Stimulated activated CD8-positive, alpha-beta memory T cell treated with anti-CD3 and anti-CD28 coated beads, Interleukin-4, amount 100 ng/mL, for 1 hour (primary cell): ENCODE measurements around the gene TRAPPC3L.
A peak's percentile ranks its signal among the peaks of the same experiment; 100 is the strongest.

Source experiments
- DNase-seq, 2 donors: peaks; one replicate each; pipeline ENCODE4 v3.0.0-alpha.2; 2020; ENCODE audit warnings: low read depth in 2 of 2, low spot score in 1 of 2

The TRAPPC3L gene

DNA sequence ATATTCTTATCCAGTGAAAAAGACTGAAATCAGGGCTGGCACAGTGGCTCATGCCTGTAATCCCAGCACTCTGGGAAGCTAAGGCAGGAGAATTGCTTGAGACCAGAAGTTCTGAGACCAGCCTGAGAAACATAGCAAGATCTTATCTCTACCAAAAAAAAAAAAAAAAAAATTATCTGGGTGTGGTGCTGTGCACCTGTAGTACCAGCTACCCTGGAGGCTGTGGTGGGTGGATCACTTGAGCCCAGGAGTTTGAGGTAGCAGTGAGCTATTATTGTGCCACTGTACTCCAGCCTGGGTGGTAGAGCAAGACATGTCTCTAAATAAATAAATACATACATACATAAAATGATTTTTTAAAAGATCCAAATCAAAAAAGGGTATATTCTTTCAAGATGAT, 78.0 kb downstream of the TRAPPC3L start:
- DNase-seq: no peak

DNA sequence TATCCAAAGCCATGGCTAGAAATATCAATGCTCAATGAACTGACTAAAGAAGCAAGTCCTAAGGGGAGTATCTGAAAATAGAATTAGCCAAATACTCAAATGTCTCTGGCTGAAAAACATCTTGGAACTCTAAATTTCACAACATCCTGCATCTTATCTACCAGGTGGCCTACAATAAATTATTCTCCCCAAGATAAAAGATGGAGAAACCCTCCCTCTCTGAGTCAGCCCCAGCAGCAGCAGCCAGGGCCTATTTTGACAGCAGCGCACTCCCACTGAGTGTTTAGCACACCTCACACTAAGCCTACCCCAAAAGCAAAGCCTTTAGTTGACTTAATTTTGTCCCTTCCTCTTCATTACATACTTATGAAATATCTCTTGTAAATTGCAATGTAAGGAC, 78.4 kb downstream of the TRAPPC3L start:
- no peak for DNase-seq

DNA sequence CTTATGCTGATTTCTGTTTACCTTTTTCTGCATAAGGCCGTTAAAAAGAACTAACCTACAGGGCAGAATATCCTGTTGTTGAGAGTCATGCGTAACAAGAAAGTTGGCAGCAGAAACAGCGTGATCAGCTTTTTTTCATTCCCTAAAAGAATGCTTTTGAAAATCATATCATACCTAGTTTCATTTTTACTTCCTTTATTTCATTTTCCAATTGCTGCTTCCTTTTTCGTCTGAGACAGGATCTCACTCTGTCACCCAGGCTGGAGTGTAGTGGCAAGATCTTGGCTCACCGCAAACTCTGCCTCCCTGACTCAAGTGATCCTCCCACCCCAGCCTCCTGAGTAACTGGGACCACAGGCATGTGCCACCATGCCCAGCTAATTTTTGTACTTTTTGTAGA, 80.2 kb downstream of the TRAPPC3L start:
- no peak for DNase-seq

DNA sequence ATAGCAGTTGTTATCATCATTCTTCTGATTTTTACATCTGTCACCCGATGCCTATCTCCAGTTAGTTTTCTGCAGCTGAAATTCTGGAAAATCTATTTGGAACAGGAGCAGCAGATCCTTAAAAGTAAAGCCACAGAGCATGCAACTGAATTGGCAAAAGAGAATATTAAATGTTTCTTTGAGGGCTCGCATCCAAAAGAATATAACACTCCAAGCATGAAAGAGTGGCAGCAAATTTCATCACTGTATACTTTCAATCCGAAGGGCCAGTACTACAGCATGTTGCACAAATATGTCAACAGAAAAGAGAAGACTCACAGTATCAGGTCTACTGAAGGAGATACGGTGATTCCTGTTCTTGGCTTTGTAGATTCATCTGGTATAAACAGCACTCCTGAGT, 82.2 kb downstream of the TRAPPC3L start:
- DNase-seq: no peak

DNA sequence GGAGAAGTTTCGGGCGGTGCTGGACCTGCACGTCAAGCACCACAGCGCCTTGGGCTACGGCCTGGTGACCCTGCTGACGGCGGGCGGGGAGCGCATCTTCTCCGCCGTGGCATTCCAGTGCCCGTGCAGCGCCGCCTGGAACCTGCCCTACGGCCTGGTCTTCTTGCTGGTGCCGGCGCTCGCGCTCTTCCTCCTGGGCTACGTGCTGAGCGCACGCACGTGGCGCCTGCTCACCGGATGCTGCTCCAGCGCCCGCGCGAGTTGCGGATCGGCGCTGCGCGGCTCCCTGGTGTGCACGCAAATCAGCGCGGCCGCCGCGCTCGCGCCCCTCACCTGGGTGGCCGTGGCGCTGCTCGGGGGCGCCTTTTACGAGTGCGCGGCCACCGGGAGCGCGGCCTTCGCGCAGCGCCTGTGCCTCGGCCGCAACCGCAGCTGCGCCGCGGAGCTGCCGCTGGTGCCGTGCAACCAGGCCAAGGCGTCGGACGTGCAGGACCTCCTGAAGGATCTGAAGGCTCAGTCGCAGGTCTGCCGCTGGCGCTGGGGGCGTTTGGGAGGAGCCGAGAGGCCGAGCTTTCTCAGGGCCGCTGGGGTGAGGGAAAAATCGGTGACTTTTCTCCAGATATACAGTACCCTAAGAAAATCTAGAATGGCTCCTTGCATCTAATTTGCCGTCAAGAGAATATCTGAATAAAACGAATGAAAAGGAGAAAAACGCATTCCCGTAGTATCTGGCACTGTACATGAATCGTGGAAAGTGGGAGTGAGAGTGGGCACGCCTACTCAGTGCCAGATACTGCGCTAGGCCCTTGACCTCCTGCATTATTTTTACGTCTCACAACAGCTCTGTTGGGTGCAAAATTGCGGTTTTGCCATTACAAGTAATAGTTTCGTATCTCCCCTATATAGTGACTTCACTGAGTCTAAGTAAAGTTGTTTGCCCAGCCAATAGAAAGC, 83.3 kb downstream of the TRAPPC3L start:
- DNase-seq: peak in 1 of 2 donors; percentile 14

DNA sequence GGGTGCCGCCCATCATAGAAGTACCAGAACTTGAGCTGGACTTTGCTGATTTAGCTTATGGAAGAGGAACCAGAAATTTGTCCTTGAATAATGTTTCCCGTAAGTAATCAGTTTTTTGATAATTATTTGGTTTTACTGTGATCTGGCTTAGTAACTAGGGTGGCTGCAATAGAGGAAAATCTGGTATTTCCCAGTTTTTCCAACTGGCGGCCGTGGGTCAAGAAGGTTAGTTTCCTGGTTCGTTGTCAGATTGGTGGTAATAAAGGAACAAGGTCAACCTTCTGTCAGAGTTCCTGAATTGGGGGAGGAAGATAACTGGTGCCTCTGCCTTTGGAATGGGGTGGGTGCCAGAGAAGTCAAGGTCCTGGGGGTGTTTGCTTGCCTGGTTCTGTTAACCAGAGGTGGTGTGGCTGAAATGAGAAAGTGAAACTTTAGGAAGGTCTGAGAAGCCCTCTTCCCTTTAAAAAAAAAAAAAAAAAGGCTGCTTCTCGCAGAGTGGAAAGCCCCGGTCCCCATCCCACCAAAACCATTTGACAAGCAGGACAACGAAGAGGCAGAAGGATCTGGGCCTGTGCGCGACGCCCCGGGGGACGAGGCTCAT, 84.1 kb downstream of the TRAPPC3L start, which contains the start of gene CALHM6:
Gene CALHM6, plus strand, starts transcription at position 45 of the 601 bp plus-strand sequence. Its CDS starts 555 bp downstream, at position 600.
- no peak for DNase-seq

DNA sequence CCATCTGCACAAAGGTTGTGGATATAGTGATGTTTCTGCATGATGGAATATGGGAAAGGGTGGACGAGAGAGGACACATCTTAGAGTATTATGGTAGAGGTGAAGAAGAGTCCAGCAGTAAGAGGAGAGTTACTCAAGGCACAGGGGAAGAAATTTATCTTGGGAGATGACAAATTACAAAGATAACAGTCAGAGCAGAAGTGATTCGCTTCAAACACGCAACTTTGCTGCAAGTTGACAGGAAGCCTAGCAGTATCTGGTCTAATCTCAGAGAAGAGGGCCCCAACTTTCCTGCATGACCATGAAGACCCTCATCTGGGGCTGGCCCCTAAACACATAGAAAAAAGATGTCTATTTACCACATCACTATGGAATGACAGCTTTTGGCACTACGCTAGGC, 85.6 kb downstream of the TRAPPC3L start:
- no peak for DNase-seq

DNA sequence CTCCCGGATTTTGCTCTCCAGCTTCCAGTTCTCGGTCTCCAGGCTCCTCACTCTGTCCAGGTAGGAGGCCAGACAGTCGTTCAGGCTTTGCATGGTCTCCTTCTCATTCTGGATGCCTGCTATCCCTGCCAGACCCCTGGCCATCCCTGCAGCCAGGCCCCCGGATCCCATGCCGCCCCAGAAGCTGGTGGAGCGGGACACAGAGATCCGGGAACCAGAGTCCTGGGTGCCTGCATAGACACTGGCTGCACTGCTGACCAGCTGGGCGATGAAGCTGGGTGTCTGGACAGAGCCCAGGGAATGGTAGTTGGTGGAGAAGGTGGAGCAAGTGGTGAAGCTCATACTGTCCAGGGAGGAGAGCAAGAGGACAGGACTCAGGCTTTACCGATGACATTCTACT, 87.2 kb downstream of the TRAPPC3L start:
- DNase-seq: no peak

DNA sequence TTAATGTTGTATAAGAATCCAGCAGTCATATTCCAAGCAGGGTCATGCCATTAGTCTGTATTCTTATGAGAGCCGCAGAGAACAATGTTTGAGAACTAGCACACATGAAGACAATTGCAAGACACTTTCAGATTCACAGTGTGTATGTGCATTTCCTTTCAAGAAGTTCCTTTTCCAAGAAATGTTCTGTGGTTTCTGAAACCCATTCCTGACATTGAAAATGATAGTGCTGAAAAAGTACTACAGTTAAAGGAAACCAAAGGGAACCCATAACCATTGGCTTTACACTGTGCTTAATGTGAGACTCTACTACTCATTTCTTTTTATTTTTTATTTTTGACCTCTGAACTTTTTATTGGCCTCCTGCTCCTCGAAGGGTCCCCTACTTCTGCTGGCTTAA, 88.6 kb downstream of the TRAPPC3L start:
- DNase-seq: no peak

DNA sequence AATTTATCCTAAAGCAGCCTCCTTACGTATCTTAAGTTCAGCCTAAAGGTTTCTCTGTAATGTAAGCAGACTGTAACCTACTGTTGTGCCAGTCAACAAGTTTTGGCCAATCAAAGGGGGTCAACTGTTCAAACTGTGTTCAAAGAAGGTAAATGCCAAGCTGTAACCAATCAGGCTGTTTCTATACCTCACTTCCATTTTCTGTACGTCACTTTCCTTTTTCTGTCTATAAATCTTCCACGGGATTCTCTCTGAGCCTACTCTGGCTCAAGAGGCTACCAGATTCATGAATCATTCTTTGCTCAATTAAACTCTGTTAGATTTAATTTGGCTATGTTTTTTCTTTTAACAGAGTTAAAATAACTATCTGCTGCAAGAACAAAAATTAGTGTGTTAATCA, 89.4 kb downstream of the TRAPPC3L start:
- DNase-seq: no peak

DNA sequence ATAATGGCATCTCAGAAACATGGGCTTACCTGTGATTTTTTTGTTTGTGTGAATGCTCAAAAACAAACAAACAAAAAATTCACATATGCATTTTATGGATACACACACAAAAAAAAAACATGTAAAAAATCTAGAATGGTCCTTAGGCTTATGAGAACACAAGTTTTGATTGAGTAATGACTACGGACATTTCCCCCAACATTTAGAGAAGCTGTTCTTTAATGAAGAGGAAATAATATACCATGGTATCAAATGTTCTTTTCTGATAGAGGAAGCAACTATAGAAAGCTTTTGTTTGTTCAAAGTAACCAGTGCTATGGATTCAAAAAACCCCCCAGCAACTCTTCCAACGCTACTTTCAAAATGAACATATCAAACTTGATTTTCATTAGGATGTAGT, 93.0 kb downstream of the TRAPPC3L start:
- no peak for DNase-seq

DNA sequence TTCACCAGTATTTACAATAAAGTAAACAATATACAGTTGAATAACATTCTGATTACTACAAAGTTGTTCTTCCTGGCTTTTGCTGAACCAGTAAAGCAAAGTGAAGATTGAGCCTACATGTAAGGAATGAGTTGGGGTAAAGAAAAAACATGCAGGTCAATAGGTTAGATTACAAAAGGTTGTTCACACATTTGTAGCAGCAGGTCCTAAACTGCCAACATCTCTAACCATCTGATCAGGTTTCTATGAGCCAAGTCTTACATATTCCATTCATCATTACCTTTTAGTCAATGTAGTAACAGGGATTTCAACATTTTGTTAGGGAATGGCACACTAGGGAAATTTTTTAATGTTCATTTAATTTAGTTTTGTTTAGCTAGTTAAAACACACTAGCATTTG, 93.6 kb downstream of the TRAPPC3L start:
- DNase-seq: no peak

DNA sequence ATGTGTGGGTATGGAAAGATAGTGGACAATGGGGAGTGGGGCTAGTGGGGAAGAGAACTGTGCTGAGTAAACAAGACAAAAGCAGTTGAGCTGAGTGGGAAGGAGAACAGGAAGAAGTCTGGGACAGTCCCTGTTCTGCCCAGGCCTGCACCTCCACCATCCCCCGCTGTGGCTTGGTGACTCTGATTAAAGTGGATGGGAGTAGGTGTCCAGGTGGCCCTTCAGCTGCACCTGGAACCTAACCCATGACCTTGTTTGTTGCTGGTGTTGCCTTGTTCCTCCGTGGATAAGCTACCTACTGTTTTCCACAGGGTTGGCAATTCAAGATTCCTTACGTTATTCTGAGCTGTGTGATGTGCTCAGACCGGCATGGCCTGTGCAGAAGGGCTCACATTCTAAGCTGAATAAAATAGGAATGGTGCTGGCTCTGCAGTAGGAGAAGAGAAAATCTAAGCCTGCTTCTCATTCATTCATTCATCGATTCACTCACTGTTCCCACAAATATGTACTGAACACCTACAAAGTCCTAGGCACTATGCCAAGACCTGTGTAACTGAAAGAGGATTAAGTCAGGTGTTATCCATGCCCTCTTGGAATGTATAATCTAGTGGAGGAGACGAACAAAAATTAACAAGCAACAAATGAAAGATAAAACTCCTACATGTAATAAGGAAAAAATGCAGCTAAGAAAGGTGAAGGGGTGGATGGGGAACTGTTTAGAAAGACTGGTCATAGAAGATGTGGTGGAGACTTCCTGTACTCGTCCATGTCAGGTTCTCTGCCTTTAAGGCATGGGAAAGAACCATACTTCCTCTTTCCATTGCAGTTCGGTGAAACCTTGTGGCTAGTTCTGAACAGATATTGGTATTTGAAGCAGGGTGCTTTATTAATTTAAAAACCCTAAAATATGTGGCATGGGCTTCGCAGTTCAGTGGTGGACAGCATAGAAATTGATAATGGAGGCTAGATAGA, 94.4 kb downstream of the TRAPPC3L start:
- no peak for DNase-seq

DNA sequence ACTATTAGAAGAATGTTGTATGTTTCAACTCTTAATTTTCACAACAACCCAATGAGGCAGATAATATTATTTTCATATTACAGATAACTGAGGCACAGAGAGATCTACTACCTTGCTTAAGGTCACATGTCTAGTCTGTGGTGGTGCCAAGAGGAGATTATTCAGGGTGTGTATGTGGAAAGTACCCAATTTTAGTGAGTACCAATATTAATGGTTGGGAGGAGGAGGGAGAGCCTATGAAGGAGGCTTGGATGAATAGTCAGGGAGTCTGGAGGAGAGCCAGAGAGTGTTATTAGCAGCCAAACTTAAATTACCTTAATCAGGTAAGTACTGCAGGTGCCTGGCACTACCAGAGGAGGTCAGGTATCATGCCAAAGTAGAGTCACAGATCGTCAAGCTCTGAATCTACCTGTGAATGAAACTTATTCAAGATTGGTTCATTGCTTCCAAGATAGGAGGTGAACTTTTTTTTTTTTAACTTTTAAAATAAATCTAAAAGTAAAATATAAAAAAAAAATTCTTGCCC, 95.2 kb downstream of the TRAPPC3L start:
- no peak for DNase-seq

DNA sequence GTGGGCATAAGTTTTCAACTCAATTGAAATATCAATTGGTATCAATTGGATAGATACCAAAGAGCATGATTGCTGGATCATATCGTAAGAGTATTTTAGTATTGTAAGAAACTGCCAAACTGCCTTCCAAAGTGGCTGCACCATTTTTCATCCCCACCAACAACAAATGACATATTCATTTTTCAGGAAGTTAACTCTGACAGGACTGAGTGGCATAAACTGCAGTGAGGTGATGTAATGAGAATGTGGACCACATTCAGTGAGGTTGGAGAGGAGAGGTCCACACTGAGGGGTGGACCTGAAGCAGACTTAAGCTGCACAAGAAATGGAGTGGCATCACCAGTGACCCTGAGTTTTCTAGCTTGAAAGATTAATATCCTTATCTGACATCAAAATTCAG, 95.9 kb downstream of the TRAPPC3L start:
- DNase-seq: no peak

DNA sequence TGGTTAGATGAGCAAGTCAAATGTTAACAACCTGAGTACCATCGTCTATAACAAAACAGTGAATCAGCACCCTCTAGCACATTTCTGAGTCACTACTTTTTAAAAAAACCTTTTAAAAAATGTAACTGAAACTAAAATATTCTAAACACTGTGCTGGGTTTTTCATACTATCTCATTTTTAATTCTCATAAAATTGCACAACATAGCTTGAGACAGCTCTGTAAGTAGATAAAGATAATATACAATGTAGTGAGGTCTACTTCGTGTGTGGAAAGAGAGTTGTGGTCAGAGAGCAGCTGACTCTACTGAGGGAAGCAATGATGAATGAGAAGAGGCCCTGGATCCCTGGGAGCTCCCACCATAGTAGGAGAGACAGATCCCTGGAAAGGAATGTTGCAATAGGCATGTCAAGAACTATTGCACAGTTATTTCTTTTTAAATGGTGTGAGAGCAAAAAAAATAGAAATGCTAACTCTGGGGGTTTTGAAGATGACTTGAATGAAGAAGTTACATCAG, 97.9 kb downstream of the TRAPPC3L start:
- no peak for DNase-seq

DNA sequence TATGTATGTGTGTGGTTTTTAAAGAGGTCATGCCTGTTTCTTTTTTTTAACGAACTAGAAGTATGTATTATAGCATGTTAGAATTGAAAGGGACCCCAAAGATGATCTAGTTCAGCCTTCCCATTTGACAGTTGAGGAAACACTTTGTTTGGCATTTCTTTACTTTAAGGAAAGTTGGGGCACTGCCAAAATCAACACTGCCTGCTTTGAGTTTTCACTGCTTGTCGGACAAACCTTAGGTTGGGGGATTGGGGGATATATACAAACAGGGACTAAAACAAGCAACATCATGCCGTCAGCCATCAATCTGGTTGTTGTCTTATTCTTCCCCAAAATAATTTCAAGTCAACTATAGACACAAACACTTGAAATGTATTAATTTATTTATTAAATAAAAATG, 98.4 kb downstream of the TRAPPC3L start:
- no peak for DNase-seq

DNA sequence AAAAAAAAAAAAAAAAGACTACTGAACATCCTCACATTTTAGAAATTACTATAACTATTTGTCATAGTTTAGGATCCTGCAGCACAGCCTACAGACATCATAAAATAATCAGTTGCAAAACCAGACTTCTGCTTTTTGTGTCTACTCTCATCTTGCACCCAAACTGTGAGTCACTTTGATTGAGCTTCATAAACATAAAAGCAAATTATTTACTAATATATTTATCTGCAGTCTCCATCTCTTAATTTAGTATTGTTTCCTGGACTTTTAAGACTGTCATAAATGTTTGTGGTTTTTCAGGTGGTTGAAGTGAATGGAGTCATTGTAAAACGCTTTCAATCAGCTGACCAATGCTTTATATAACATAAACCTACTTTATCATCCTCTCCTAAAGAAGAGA, 99.1 kb downstream of the TRAPPC3L start:
- DNase-seq: no peak

DNA sequence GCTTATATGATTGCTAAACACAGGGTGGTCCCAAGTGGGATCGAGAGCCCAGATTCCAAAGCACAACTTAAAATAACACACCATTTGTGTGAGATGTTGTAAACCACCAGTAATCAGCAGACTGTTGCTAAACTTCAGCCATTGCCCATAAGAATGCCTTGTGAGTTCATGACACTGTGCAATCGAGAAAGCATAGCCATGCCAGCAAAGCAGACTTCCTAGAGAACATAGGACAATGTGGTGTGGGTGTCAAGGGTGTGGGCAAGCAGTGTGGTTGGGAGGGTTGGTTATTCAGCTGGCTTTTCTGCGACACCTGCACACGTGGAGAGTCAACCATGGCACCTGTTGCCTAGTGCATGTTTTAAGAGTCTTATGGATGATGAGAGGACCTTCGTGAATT, 100.4 kb downstream of the TRAPPC3L start:
- DNase-seq: no peak
